Measurements from ENCODE around the gene GAS7.

DNA sequence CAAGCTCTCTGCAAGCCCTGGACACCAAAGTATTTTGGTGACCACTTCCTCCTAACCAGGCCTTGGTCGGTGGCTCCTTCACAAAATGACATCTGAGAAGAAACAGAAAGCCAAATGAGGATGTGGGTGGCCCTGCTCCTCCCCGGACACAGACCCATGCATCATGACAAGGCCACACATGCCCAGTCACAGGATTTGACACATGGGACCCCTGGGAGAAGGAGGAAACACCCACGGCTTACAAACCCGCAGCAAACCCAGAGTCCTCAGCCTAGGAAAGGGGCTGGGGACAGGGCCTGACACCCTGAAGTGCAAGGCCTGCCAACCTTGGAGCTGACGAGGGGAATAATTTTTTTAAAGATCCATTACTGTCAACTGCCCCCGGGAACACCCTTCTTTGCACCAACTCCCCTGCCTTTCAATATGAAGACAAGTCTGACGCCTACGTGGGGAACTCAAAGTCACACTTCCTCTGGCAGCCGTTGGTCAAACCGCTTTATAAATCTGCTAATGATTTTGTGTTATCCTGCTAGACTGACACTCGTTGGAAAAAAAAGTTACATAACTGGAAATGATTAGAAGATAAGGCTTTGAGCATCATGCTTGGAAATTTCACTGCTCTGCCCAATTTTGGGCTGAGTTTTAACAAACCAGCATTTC is 41.3 kb downstream of the GAS7 start:
- TF ChIP-seq POLR2A (IDR thresholded peaks at IDR 0.05), result no peak
- TF ChIP-seq, protein P1, sequence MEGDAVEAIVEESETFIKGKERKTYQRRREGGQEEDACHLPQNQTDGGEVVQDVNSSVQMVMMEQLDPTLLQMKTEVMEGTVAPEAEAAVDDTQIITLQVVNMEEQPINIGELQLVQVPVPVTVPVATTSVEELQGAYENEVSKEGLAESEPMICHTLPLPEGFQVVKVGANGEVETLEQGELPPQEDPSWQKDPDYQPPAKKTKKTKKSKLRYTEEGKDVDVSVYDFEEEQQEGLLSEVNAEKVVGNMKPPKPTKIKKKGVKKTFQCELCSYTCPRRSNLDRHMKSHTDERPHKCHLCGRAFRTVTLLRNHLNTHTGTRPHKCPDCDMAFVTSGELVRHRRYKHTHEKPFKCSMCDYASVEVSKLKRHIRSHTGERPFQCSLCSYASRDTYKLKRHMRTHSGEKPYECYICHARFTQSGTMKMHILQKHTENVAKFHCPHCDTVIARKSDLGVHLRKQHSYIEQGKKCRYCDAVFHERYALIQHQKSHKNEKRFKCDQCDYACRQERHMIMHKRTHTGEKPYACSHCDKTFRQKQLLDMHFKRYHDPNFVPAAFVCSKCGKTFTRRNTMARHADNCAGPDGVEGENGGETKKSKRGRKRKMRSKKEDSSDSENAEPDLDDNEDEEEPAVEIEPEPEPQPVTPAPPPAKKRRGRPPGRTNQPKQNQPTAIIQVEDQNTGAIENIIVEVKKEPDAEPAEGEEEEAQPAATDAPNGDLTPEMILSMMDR (IDR thresholded peaks at IDR 0.05), result no peak
